GM13977 (cell line): ENCODE measurements around the gene PACRGL.

Source experiments
- DNase-seq: peaks from one replicate; pipeline ENCODE4 v3.0.0; 2012; ENCODE audit warnings: low spot score
- in situ Hi-C: fragments of 300-500 bp; cut with MboI; formaldehyde crosslinking; loops from one replicate; pipeline ENCODE4 v1.12.0; 2022; ENCODE audit warnings: low sequenced_read_pairs, low pct_unique_long_range_greater_than_20kb, mixed read lengths, inconsistent platforms; ENCODE audit not compliant: unreplicated experiment
- TF ChIP-seq, protein P1 (sequence below): IDR thresholded peaks from 2 replicates; pipeline ENCODE4 v1.5.1; 2012; ENCODE audit warnings: mild to moderate bottlenecking, control low read depth; ENCODE audit not compliant: insufficient read depth; ENCODE audit errors: extremely low read depth, missing control alignments

The PACRGL gene

DNA sequence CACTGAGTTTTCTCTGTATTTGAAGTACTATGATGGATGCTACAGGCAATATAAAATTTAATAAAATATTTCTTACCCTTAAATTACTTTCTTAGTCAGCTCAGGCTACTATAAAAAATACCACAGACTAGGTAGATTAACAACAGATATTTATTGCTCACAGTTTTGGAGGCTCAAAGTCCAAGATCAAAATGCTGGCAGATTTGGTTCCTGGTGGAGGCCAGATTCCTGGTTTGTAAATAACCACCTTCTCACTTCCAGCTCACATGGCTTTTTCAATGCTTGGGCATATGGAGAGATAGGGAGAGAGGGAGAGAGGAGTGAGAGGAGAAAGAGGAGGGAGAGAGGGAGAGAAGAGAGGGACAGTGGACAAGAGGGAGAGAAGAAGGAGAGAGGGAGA lies 24.5 kb upstream of the PACRGL start:
- in situ Hi-C loops = loop anchor here (25.0 kb wide), 1 partner anchor 263 kb away; no protein-coding TSS in a partner anchor
- no peak for DNase-seq
- TF ChIP-seq, protein P1, sequence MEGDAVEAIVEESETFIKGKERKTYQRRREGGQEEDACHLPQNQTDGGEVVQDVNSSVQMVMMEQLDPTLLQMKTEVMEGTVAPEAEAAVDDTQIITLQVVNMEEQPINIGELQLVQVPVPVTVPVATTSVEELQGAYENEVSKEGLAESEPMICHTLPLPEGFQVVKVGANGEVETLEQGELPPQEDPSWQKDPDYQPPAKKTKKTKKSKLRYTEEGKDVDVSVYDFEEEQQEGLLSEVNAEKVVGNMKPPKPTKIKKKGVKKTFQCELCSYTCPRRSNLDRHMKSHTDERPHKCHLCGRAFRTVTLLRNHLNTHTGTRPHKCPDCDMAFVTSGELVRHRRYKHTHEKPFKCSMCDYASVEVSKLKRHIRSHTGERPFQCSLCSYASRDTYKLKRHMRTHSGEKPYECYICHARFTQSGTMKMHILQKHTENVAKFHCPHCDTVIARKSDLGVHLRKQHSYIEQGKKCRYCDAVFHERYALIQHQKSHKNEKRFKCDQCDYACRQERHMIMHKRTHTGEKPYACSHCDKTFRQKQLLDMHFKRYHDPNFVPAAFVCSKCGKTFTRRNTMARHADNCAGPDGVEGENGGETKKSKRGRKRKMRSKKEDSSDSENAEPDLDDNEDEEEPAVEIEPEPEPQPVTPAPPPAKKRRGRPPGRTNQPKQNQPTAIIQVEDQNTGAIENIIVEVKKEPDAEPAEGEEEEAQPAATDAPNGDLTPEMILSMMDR = no peak

DNA sequence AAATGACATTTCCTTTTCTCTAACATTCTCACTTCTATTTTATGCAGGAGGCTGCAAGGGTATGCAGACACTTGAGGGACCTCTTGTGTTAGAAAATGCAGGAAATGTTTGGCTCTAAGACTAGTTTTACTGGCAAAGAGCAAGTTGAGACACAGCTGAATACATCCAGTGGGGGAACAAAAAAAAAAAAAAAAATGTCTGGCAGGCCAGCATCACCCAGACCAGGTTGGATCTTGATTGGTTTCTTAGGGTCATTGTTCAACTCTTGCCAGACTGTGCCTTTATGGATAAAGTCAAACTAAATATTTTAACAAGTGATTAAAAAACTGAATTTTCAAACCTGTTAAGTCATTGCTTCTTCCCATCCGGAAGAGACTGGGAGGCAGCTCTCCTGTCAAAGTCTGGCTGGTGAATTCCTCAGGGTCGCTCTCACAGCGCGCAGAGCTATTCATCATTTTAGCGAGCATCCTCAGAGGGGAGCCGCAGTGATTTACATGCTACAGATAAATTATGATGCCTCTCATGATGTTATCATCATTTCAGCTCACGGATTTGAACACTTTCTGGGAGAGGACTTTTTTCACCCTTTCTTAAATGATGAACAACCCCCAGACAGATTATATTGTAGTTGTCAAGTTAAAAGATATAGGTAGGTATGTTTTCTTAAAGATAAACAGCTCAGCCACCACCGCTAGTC lies 23.6 kb upstream of the PACRGL start:
- TF ChIP-seq, protein P1 = no peak
- in situ Hi-C loops = loop anchor here (25.0 kb wide), 1 partner anchor 264 kb away; no protein-coding TSS in a partner anchor
- no peak for DNase-seq

DNA sequence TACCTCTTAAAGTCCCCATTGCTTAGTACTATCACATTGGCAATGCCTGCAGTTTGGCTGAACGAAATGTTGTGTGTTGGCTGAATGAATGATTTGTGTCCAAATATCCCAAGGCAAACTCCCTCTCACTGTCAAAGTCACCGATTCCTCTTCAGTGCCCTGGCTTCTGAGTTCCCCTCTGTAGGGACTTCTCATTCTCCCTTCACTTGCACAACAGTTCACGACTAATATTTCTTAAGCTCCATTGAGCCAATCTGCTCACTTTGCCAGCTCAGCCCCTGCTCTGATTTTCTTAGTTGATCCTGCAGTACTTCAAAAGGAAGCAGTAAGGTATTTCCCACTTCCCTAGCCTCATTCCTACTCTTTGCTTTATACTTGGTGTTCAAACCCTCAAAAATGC lies 21.9 kb upstream of the PACRGL start:
- in situ Hi-C loops = loop anchor here (25.0 kb wide), 1 partner anchor 266 kb away; no protein-coding TSS in a partner anchor
- DNase-seq = no peak
- TF ChIP-seq, protein P1 = no peak

DNA sequence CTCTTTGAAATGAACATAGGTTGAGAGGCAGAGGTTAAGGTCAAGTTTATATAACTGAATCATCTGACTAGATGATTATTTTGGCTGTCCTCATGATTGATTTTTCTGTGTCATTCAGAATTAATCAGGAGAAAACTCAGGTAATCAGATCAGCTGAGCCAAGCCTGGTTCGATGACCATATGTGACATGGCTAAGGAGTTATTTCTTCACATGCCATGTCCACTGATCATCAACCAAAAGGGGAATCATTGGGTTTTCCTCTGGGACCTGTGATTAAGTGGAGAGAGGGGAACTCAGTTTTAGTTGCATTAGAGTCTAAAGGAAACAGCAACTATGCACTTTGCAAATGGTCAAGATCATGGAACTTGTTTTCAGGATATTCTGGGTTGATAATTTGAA lies 20.3 kb upstream of the PACRGL start:
- in situ Hi-C loops = loop anchor here (25.0 kb wide), 1 partner anchor 268 kb away; no protein-coding TSS in a partner anchor
- TF ChIP-seq, protein P1 = no peak
- no peak for DNase-seq

DNA sequence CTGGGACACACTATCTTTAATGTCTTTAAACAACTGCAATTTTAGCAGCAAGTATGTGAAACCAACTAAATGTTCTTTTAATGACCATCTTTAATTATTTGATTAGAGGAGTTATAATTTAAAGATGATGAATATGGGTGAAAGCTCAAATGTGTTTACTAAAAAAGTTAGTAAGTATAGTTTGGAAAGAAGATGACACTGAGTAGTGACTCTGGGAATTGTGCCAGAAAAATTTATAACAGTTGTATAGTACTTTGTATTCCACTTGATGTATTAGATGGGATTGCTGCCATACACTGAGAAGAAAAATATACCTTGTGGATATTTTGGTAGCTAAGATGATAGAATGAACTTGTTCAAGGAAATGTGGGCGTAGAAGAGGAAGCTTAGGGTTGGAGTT lies 19.5 kb upstream of the PACRGL start:
- no peak for DNase-seq
- in situ Hi-C loops = loop anchor here (25.0 kb wide), 1 partner anchor 268 kb away; no protein-coding TSS in a partner anchor
- TF ChIP-seq, protein P1 = no peak

DNA sequence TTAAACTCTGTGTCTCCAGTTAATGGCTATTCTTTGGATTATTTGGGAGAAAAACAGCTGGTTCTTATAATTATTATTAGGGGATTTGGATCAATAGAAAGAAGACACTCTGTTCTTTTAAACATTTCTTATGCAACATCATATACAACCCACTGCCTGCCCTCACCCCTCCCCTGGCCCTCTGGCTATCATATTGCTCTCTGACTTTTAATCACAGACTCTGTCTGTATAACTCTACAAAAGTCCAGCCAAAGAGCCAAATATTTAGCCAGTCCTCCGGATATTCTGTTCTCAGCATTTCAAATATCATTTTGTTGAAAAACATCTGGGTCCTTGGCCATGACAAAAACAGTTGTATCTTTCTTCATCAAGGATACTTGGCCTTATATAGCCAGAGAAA lies 19.0 kb upstream of the PACRGL start:
- in situ Hi-C loops = loop anchor here (25.0 kb wide), 1 partner anchor 269 kb away; no protein-coding TSS in a partner anchor
- TF ChIP-seq, protein P1 = no peak
- DNase-seq = no peak
